Keratinocyte (primary cell): ENCODE measurements around the gene TXNL4A.

ENCODE experiments used
- EZH2 ChIP-seq: IDR thresholded peaks from one replicate; pipeline ENCODE4 v1.6.1; 2012; ENCODE audit warnings: inconsistent platforms, mild to moderate bottlenecking, low read length, moderate library complexity
- TF ChIP-seq, protein P1 (sequence below), 3 experiments: IDR thresholded peaks in 1 of 3; conservative IDR thresholded peaks in 1 of 3; optimal IDR thresholded peaks in 1 of 3; 2 replicates in 2 of 3; 3 replicates in 1 of 3; pipeline versions ENCODE3 to v1.5.1; 2011; ENCODE audit warnings: low read length in 3 of 3, mild to moderate bottlenecking in 3 of 3, moderate library complexity in 2 of 3, control low read depth in 1 of 3, inconsistent platforms in 1 of 3; ENCODE audit not compliant: insufficient read depth in 2 of 3; ENCODE audit errors: extremely low read depth in 1 of 3

DNA sequence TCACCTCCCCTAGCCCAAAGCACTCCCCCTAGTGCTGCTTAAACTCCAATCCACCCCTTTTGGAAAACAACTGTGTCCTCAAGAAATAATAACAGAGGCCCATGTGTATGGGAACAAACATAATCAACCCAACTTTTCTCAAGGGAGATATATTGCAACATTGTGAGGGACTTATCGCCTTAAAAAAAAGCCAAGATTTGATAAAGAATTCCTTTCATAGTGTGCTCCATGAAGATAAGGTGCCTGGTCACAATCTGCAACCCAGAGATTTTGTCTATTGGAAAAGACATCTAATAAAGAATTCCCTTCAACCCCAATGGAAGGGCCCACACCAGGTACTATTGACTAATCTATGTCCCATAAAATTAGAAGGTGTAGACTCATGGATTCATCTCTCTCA, 41.3 kb upstream of the TXNL4A start:
- TF ChIP-seq, protein P1, sequence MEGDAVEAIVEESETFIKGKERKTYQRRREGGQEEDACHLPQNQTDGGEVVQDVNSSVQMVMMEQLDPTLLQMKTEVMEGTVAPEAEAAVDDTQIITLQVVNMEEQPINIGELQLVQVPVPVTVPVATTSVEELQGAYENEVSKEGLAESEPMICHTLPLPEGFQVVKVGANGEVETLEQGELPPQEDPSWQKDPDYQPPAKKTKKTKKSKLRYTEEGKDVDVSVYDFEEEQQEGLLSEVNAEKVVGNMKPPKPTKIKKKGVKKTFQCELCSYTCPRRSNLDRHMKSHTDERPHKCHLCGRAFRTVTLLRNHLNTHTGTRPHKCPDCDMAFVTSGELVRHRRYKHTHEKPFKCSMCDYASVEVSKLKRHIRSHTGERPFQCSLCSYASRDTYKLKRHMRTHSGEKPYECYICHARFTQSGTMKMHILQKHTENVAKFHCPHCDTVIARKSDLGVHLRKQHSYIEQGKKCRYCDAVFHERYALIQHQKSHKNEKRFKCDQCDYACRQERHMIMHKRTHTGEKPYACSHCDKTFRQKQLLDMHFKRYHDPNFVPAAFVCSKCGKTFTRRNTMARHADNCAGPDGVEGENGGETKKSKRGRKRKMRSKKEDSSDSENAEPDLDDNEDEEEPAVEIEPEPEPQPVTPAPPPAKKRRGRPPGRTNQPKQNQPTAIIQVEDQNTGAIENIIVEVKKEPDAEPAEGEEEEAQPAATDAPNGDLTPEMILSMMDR (optimal IDR thresholded peaks at IDR 0.05 in 1 of 3, IDR thresholded peaks at IDR 0.05 in 1 of 3, conservative IDR thresholded peaks at IDR 0.05 in 1 of 3; ENCODE audit: extremely low read depth in 1 of 3, insufficient read depth in 2 of 3, low read length in 3 of 3), result no peak
- no peak for TF ChIP-seq EZH2
